ENCODE results near the gene PLXNB1.

Gene PLXNB1

GRCh38 chr3:48434591-48435222 is 4.8 kb upstream of the PLXNB1 start:
- no peak for DNase-seq (ENCODE audit: low spot score)

DNA sequence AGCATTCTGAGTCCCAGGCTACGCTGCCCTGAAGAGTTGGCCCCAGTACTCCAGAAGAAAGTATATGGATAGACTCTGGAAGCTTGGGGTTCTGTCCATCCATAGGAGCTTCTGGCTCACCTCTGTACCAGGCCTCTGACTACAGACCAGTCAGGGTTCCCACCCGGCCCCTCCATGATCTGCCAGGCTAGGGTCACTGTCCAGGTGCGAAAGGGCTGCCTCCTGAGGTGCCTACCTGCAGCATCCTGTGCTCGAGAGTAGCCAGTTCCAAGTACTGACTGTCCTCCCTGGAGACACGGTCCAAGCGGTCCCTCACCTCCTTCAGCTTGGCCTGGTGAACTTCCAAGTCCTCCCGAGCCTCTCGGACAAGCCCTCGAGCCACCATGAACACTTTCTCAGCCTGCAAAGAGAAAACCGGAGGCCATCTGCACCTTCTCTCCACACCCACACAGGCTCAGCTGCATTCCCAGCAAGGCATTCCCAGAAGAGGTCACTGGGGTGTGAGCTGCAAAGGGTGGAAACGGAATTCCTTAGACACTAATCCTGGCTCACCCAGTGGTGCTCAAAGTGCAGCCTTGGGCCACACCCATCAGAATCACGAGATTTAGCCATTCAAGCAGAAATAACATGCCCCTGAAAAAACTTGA is 3.7 kb upstream of the PLXNB1 start:
- DNase-seq (ENCODE audit: low spot score) = no peak

DNA sequence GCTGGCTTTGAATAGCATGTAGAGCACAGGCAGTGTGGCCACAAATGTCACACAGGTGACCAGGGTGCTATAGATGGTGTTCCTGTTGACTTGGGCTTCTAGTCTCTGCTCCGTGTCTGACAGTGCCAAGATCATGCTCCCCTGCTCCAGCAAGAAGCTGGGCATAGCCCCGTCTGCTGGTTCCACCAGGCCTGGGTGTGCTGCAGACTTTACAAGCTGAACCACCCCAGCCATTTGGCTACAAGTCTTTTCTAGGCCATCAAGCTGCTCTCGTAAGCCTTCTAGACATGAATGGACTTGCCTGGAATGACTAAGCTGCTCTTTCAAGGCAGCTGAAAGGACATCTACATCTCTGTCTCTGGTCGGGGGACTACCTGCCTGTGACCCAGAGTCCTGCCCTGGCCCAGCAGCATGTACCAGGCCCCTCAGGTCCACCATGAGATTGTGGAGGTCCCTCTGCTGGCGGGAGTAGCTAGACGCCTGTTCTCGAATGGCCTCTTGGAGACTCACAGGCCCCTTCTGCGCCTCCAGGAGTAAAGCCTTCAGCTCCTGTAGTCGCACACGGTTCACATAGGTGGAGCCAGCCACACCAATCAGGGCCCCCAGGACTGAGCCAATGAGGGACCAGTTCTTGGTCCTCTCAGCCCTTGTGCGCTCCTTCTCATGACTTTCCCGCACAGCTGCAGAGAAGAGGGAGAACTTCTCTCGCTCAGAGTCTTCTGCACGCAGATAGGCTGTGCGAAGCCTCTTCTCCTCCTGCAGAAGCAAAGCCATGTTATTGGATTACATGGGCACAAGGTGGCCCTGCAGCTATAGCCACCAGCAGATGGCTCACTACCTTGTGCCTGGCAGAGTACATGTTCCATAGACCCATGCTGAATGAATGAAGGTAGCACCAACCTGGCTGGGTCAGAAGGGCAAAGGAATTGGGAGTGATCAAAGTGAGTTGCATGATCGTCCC is 2.8 kb upstream of the PLXNB1 start:
- DNase-seq (ENCODE audit: low spot score) = peak; percentile 14

DNA sequence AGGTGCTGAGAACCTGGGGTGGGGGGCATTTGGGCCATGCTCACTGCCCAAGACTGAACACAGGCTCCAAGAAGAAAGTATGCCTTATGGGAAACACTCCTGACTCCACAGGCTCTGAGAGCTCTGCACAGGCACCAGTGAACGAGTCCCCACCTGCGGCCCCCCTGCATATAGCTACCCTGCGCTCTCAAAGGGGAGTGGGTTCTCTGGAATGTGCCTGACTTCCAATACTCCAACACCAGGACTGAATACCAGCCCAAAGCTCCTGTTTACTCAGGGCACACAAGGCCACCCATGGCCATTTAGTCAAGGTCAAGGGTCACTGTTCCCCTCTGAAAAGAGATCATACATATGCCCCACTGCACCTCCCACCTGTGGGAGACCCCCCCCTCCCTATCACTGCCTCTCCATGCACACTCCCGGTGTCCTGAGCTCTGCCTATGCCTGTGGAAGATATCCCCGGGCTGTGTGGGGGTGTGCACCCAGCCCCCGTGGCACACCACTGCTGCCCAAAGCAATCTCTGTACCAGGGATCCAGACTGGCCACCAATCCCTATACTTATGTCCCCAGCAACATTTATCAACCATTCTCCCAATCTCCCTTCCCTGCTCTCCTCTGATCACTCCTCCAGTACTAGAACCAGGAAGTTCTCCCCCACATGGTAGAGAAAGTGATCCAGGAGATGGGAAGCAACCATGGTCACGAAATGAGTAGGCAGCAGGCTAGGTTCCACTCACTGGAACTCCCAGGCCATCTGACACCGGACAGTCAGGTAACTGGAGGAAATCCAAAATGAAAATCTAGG is 1.5 kb upstream of the PLXNB1 start:
- no peak for DNase-seq (ENCODE audit: low spot score)

DNA sequence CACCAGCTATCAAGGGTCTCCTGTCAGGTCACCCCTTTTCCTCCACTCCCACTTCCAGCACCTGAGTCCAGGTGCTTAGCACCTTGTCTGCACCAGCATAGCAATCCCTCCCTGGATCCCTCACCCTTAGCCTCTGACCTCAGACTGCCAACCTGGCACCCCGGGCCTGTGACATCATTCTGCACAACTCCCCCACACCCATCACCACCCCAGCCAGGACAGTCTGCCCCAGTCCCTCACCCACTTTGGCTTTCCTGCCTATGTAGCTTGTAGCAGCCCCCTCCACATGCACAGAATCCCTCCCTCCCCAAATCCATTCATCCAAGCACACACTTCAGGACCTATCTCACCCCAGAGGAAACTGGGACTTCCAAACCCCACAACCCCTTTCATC is 819 bp upstream of the PLXNB1 start:
- DNase-seq (ENCODE audit: low spot score) = no peak

DNA sequence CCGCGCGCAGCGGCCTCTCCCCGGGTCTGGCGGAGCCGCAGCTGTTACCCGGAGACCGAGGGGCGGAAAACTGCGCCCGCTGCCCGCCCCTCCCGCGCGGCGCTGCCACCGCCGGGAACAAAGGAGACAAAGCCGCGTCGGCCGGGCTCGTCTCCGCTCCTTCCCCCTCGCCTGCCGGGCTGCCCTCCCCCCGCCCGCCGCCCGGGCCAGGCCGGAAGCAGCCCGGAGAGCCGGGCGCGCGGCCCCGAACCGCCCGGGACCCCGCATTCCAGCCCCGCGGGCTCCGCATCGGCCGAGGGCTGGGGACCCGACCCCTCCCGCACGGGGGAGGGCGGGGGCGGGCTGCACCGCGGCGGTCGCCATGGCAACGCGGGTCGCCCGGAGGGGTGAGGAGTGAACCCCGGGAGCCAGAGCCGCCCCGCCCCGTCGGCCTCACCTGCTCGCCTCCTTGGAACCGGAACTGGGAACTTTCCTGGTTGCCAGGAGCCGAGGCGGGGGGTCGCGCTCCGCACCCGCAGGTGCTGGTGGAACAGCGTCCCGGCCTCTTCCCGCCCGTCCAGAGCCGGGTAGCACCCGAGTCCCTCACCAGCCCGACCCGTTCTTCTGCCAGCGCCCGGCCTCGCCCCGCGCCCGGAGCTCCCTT is 448 bp downstream of the PLXNB1 start:
- no peak for DNase-seq (ENCODE audit: low spot score)

GRCh38 chr3:48428572-48429316 is 1.1 kb downstream of the PLXNB1 start:
- no peak for DNase-seq (ENCODE audit: low spot score)

DNA sequence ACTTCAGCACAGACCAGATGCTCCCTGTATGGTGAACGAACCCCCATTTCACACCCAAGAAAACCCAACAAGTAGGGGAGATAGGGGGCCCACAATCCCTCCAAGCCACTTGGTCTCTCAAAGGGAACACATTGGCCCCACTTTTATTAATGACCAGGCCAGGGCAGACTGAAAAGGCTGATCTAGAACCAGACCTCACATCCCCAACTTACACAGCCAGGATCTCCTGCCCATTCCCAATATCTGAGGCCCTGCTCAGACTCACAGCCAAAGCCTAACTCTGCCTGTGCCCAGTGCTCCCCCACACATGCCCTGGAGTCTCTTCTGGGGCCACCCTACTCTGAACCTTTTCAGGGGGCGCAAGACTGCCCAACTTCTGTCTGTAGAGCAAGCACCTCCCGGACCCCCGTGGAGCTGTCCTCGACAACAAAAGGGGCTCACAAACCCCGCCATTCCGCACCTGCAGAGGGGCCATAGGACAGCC is 1.8 kb downstream of the PLXNB1 start:
- DNase-seq (ENCODE audit: low spot score) = no peak

- no peak for DNase-seq (ENCODE audit: low spot score)
Measured at GRCh38 chr3:48427630-48427962, 2.3 kb downstream of the PLXNB1 start.

DNA sequence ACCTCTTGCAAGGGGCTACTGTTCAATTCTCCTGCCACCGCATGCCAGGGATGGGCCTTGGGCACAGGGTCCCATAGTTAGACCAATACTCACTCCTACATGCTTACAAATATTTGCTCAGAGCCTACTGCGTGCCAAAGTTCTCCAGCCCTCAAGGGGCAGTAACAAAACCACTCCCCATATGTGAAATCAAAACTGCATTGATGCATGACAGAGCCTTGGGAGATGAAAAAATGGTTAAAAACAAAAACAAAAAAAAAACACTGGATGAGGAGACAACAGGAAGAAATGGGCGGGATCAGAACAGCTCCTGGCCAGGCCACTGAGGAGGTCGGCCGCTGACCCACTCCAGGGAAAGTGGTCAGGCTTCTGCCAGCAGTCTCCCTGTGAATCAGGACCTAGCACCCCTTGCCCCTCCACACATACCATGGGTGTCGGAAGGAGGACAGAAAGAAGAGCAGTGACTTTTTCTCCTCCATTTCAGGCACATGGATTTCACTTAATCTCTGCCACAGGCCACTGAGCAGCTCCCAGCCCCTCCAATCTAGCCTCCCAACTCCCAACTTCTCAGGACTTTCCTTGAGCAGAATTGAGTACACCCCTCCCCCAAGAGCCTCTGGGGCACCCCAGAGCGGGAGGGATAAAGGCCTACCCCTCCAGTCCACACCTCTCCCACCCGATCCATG is 2.8 kb downstream of the PLXNB1 start:
- DNase-seq (ENCODE audit: low spot score) = no peak

DNA sequence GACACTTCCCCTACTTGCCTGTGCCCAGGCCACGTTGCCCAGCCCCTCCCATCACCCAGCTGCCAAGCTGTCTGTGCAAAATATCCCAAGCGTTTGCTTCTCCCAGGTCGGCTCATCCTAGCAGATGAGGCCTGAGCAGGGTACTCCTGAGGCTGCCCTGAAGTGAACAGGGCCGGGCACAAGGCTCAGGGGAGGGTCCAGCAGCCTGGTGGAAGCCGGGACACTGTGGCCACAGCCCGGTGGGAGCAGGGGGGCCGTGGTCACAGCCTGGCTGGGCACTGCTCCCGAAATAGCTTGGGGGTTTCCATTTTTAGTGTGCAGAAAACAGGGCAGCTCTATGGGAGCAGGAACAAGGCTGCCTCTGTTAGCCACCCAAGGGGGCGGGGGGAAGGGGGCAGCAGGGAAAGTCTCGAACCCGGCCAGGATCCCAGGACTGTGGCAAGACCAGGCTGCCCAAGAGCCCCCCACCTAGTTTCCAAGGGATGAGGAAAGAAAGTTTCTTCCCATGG is 3.4 kb downstream of the PLXNB1 start:
- no peak for DNase-seq (ENCODE audit: low spot score)

- no peak for DNase-seq (ENCODE audit: low spot score)
Measured at GRCh38 chr3:48425281-48425812, 4.5 kb downstream of the PLXNB1 start.

- no peak for DNase-seq (ENCODE audit: low spot score)
Measured at GRCh38 chr3:48423883-48424695, 5.8 kb downstream of the PLXNB1 start.

GRCh38 chr3:48423241-48423882 is 6.5 kb downstream of the PLXNB1 start:
- DNase-seq (ENCODE audit: low spot score) = no peak

DNA sequence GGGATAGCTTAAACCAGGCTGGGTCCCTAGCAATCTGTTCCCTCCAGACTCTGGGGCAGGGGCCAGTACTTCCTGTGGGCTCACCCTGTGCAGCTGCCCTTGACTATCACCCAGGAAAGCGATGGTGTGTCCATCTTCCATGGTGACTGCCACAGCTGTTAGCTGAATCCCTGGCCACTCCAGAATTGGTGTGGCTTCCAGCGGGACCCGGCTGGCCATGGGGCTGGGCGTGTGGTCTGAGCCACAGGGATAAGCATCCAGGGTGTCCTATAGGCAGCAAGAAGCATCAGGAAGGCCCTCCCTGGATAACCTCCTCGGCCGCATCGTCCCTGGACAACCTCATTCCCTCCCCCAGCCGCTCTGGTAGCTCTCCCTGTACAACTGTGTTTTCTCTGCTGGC is 7.2 kb downstream of the PLXNB1 start:
- no peak for DNase-seq (ENCODE audit: low spot score)

- no peak for DNase-seq (ENCODE audit: low spot score)
Measured at GRCh38 chr3:48422272-48422671, 7.6 kb downstream of the PLXNB1 start.

GRCh38 chr3:48420561-48420960 is 9.3 kb downstream of the PLXNB1 start:
- DNase-seq (ENCODE audit: low spot score) = no peak

DNA sequence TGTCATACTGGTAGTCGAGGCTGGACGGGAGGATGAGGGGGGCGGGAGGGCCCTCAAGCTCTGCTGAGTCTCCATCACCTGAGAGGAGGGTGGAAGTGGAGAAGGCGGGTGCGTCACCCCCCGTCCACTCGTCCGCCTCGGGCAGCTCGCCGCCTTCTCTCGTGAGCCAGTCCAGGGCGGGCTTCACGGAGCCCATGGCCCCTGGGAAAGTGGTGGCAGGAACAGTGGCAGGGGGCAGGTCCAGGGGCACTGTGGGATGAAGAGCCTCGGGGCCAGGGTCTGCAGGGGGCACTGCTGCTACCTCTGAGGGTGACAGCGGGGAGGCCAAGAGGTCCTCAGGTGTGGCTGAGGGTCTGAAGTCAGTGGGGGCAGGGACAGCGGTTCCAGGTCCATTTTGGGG is 10.3 kb downstream of the PLXNB1 start:
- DNase-seq (ENCODE audit: low spot score) = no peak
